Stimulated activated CD8-positive, alpha-beta memory T cell treated with anti-CD3 and anti-CD28 coated beads, Interleukin-7, amount 100 ng/mL, for 4 hours (primary cell): Measurements from ENCODE around the gene NAXE.
"Not testable (repeated sequence)": the region's sequence is repeated elsewhere in the genome, so short reads cannot be mapped to it uniquely, and the experiment has no call there.

Experiments
- DNase-seq, 2 donors: peaks; one replicate each; pipeline ENCODE4 v3.0.0-alpha.2; 2020; ENCODE audit warnings: low read depth in 2 of 2

The NAXE gene

GRCh38 chr1:156571261-156571852 lies 20.2 kb upstream of the NAXE start:
- DNase-seq = no peak

GRCh38 chr1:156571919-156572662 lies 19.5 kb upstream of the NAXE start, which contains the start of gene IQGAP3:
IQGAP3 (minus strand) TSS chr1:156572565; CDS start chr1:156572529, 36 bp downstream.
- DNase-seq = peak; percentile 31 to 54

GRCh38 chr1:156572663-156573018 lies 18.9 kb upstream of the NAXE start:
- no peak for DNase-seq

GRCh38 chr1:156574039-156574633 lies 17.4 kb upstream of the NAXE start:
- no peak for DNase-seq

- DNase-seq = no peak
Observed at GRCh38 chr1:156577550-156577949, 14.0 kb upstream of the NAXE start.

GRCh38 chr1:156578055-156578454 lies 13.5 kb upstream of the NAXE start:
- DNase-seq = no peak

GRCh38 chr1:156579472-156579871 lies 12.1 kb upstream of the NAXE start, which contains the start of gene TTC24:
TTC24 (plus strand) TSS chr1:156579723; CDS start chr1:156581365, 1,642 bp downstream.
- no peak for DNase-seq

GRCh38 chr1:156581661-156582387 lies 9.8 kb upstream of the NAXE start:
- DNase-seq = peak in 1 of 2 donors; percentile 57

- DNase-seq = no peak
Observed at GRCh38 chr1:156582388-156583017, 9.1 kb upstream of the NAXE start.

- peak; percentile 47 to 64 for DNase-seq
Observed at GRCh38 chr1:156583821-156584622, 7.6 kb upstream of the NAXE start.

- DNase-seq = no peak
Observed at GRCh38 chr1:156584813-156585212, 6.8 kb upstream of the NAXE start.

GRCh38 chr1:156586323-156586722 lies 5.3 kb upstream of the NAXE start:
- DNase-seq = no peak

GRCh38 chr1:156586892-156587477 lies 4.6 kb upstream of the NAXE start:
- no peak for DNase-seq

GRCh38 chr1:156587927-156588326 lies 3.6 kb upstream of the NAXE start:
- not testable (repeated sequence) for DNase-seq

- no peak for DNase-seq
Observed at GRCh38 chr1:156589546-156589945, 2.0 kb upstream of the NAXE start.

- no peak for DNase-seq
Observed at GRCh38 chr1:156590326-156591180, 1.0 kb upstream of the NAXE start.

GRCh38 chr1:156591181-156591431 lies 470 bp upstream of the NAXE start:
- DNase-seq = no peak

GRCh38 chr1:156592158-156592909 lies 758 bp downstream of the NAXE start:
- no peak for DNase-seq
